PFSK-1 (cell line): ENCODE data around the gene SLC25A20.

Experiments used
- FOXP2 ChIP-seq: optimal IDR thresholded peaks from 2 replicates; pipeline ENCODE3; 2011; ENCODE audit warnings: borderline replicate concordance, control low read depth, inconsistent platforms; ENCODE audit not compliant: insufficient read depth; ENCODE audit errors: extremely low read length, extremely low read depth
- POLR2AphosphoS5 ChIP-seq: IDR thresholded peaks from 2 replicates; pipeline ENCODE4 v1.6.1; 2012; ENCODE audit warnings: low read depth, mild to moderate bottlenecking, control low read depth, low read length, moderate library complexity
- SIN3A ChIP-seq: IDR thresholded peaks from 2 replicates; pipeline ENCODE4 v1.6.1; 2012; ENCODE audit warnings: mild to moderate bottlenecking, low read length, moderate library complexity, borderline replicate concordance; ENCODE audit not compliant: insufficient read depth
- TAF1 ChIP-seq: IDR thresholded peaks from 2 replicates; pipeline ENCODE4 v1.6.1; 2012; ENCODE audit warnings: low read length, control low read depth, borderline replicate concordance; ENCODE audit not compliant: insufficient read depth
- TF ChIP-seq, protein P1 (sequence below), 2 experiments: IDR thresholded peaks; 2 replicates each; pipeline versions ENCODE4 v1.6.1 to v1.8.0; 2011 to 2012; ENCODE audit warnings: low read depth in 2 of 2, low read length in 2 of 2, control low read depth in 1 of 2, inconsistent platforms in 1 of 2, mild to moderate bottlenecking in 1 of 2, moderate library complexity in 1 of 2; ENCODE audit not compliant: insufficient read depth in 1 of 2

Gene SLC25A20

GRCh38 chr3:48935530-48935929 lies 36.8 kb upstream of the SLC25A20 start:
- TF ChIP-seq FOXP2 (no peak), SIN3A (no peak), TAF1 (no peak), POLR2AphosphoS5 (no peak)
- TF ChIP-seq, protein P1, sequence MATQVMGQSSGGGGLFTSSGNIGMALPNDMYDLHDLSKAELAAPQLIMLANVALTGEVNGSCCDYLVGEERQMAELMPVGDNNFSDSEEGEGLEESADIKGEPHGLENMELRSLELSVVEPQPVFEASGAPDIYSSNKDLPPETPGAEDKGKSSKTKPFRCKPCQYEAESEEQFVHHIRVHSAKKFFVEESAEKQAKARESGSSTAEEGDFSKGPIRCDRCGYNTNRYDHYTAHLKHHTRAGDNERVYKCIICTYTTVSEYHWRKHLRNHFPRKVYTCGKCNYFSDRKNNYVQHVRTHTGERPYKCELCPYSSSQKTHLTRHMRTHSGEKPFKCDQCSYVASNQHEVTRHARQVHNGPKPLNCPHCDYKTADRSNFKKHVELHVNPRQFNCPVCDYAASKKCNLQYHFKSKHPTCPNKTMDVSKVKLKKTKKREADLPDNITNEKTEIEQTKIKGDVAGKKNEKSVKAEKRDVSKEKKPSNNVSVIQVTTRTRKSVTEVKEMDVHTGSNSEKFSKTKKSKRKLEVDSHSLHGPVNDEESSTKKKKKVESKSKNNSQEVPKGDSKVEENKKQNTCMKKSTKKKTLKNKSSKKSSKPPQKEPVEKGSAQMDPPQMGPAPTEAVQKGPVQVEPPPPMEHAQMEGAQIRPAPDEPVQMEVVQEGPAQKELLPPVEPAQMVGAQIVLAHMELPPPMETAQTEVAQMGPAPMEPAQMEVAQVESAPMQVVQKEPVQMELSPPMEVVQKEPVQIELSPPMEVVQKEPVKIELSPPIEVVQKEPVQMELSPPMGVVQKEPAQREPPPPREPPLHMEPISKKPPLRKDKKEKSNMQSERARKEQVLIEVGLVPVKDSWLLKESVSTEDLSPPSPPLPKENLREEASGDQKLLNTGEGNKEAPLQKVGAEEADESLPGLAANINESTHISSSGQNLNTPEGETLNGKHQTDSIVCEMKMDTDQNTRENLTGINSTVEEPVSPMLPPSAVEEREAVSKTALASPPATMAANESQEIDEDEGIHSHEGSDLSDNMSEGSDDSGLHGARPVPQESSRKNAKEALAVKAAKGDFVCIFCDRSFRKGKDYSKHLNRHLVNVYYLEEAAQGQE (IDR thresholded peaks at IDR 0.05; ENCODE audit: insufficient read depth in 1 of 2, low read depth in 2 of 2, low read length in 2 of 2): no peak

DNA sequence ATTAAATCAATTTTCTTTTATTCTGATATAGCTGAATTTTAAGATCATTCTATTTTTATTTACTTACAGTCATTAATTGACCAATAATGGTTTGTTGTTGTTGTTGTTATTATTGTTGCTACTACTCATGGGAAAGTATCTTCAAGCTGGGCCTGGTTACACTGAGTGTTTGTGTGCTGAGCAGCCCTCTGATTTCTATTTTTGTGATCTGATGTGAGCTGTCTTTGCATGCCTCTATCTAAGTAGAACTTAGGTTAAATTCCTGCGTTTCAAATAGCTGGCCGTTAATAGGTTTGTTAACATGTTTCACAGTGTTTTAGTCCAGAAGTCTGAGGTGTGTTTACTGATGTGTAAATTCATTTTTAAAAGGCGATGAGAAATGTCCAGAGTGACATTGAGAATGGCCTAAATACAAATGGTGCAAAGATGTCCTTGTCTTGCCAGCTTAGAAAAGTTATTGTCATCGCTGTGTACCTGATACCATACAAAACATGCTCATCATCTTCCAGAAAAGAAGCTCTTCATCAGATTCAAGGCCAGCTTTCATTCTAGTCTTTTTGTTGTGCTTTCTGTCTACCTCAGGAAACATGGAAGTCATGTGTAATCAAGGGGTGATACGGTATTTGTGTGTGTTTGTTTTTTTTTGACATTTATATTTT lies 35.8 kb upstream of the SLC25A20 start:
- TF ChIP-seq POLR2AphosphoS5: no peak
- TF ChIP-seq FOXP2: no peak
- TF ChIP-seq, protein P1 (IDR thresholded peaks at IDR 0.05; ENCODE audit: insufficient read depth in 1 of 2, low read depth in 2 of 2, low read length in 2 of 2): no peak
- no peak for TF ChIP-seq SIN3A
- no peak for TF ChIP-seq TAF1

DNA sequence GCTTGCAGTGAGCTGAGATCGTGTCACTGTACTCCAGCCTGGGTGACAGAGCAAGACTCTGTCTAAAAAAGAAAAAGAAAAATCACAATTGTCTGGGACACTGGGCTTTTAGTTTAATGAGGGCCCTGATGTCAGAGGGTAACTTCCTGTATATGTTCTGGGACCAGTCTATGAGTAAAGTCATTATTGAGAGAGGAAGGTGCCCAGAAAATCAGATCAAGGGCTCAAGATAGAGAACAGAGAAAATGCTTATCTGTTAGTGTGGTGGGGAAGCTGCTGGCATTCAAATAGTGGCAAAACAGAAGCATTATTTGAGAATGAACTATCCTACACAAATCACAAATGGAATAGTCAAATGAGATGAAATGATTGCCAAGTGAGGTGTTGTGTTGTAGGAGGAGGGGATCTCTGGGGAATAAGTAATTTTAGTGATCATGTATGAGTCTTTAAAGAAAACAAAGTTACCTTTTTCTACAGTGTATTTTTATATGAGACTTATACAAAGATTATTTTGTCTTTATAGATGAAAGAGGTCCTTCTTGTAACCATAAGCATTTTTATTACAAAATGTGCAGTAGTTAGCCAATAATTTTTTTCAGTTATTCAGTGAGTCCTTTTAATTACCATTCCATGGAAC lies 33.4 kb upstream of the SLC25A20 start:
- no peak for TF ChIP-seq POLR2AphosphoS5

DNA sequence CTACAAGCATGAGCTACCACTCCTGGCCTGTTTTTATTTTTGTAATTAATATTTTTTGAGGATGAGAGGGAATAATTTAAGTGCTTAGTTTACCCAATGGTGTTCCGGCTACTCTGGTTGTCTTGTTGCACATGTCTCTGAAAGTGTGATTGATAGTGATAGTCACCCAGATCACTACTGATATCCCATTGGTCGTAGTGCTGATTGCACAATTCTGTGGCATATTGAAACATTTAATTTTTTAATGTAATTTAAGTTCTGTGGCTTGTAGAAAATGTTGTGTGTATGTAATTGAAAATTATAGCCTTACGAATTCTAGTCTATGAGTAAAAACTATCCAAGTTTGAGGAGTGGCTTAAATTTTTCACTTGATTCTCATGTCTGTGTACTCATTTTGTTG lies 31.9 kb upstream of the SLC25A20 start:
- TF ChIP-seq SIN3A: no peak
- TF ChIP-seq, protein P1 (IDR thresholded peaks at IDR 0.05; ENCODE audit: insufficient read depth in 1 of 2, low read depth in 2 of 2, low read length in 2 of 2): no peak
- TF ChIP-seq POLR2AphosphoS5: no peak
- TF ChIP-seq TAF1: no peak
- TF ChIP-seq FOXP2: no peak

DNA sequence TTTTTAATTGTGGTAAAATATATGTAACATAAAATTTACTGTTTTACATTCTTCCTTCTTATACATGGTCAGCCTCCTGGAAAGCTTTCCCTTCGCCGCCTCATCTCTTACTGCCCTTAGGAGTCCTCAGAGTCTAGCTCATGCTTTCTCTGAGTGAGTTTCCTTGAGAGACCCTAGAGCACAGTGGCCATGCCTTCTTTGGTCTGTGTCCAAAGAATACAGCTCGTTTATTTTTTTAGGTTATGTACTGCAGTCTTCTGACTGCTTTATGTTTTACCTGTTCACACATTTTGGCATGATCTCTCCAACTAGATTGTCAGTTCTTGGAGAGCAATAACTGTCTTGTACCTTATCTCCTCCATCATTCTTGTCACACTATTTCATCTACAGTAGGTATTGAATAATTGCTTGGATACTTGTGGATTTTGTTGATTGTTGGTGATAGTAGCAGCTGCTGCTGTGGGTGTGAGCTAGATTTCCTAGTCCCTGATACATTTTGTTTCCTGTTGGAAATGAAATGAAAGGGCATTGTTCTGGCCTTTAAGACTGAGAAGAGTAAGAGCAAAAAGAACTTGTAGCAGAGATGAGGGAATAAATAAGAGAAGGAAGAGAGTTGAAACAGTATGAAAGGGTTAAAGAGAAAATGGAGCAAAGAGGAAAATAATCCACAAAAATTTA lies 30.8 kb upstream of the SLC25A20 start:
- TF ChIP-seq TAF1 (no peak), SIN3A (no peak), FOXP2 (no peak), POLR2AphosphoS5 (no peak)
- TF ChIP-seq, protein P1 (IDR thresholded peaks at IDR 0.05; ENCODE audit: insufficient read depth in 1 of 2, low read depth in 2 of 2, low read length in 2 of 2): no peak
